PC-9 (cell line): Measurements from ENCODE around the gene TMEM35B. TPM values are rescaled to one million over a fixed set of nuclear protein-coding genes. Genes with fewer than 3 reads are reported as not detected.

Source experiments
- BruUV-seq: library from RNA; stranded (reverse); fragments of 400-500 nt; replicated peaks from 2 replicates; lab custom pipeline; 2021; lab: Mats Ljungman, UMichigan
- CTCF ChIA-PET: fragments of 300-600 bp; sonication (Branson Sonifier 250); formaldehyde crosslinking; loops from one replicate; lab custom pipeline; 2022; ENCODE audit warnings: antibody characterized with exemption; lab: Charles Lee
- POLR2A ChIA-PET: fragments of 300-600 bp; sonication (Branson Sonifier 250); formaldehyde crosslinking; loops from one replicate; lab custom pipeline; 2022; ENCODE audit warnings: antibody characterized with exemption; ENCODE audit not compliant: unreplicated experiment; lab: Charles Lee
- DNase-seq, 2 experiments: peaks; one replicate each; pipeline versions ENCODE4 v3.0.0 to v3.0.0-alpha.2; 2015 to 2022; ENCODE audit warnings: mixed read lengths in 1 of 2
- H2AFZ ChIP-seq: fragments of 200-600 bp; sonication (generic); 2 replicates; pipeline ENCODE4 v1.8.1; 2017; ENCODE audit warnings: antibody characterized with exemption
- H3F3A ChIP-seq: fragments of 200-600 bp; sonication (generic); 2 replicates; pipeline ENCODE4 v1.8.1; 2017; ENCODE audit warnings: antibody characterized with exemption, mild to moderate bottlenecking, low read depth; ENCODE audit not compliant: insufficient read depth
- H3K27ac ChIP-seq: fragments of 200-600 bp; sonication (generic); 2 replicates; pipeline ENCODE4 v1.6.1; 2016; ENCODE audit warnings: mixed run types
- H3K27me3 ChIP-seq: fragments of 200-600 bp; sonication (generic); 2 replicates; pipeline ENCODE4 v1.6.1; 2016; ENCODE audit warnings: low read depth, mixed run types; ENCODE audit not compliant: insufficient read depth
- H3K36me3 ChIP-seq: fragments of 200-600 bp; sonication (generic); 2 replicates; pipeline ENCODE4 v1.6.1; 2016; ENCODE audit warnings: low read depth, mixed run types
- H3K4me1 ChIP-seq: fragments of 200-600 bp; sonication (generic); replicated peaks from 2 replicates; pipeline ENCODE4 v1.6.1; 2016; ENCODE audit warnings: mixed run types; ENCODE audit not compliant: insufficient read depth
- H3K4me2 ChIP-seq: fragments of 200-600 bp; sonication (generic); 2 replicates; pipeline ENCODE4 v1.6.1; 2017; ENCODE audit warnings: mixed run types
- H3K4me3 ChIP-seq: fragments of 200-600 bp; sonication (generic); 2 replicates; pipeline ENCODE4 v1.6.1; 2016; ENCODE audit warnings: mixed run types
- H3K79me2 ChIP-seq: fragments of 200-600 bp; sonication (generic); 2 replicates; pipeline ENCODE4 v1.6.1; 2017; ENCODE audit warnings: low read depth, mixed run types
- H3K9me2 ChIP-seq: fragments of 200-600 bp; sonication (generic); 2 replicates; pipeline ENCODE4 v1.8.1; 2017; ENCODE audit warnings: mild to moderate bottlenecking; ENCODE audit not compliant: insufficient read depth
- H3K9me3 ChIP-seq: fragments of 200-600 bp; sonication (generic); 2 replicates; pipeline ENCODE4 v1.8.1; 2016; ENCODE audit warnings: low read depth; ENCODE audit not compliant: insufficient read depth
- H4K20me1 ChIP-seq: fragments of 200-600 bp; sonication (generic); 2 replicates; pipeline ENCODE4 v1.8.1; 2017; ENCODE audit not compliant: insufficient read depth
- CTCF ChIP-seq: fragments of 200-600 bp; sonication (generic); conservative IDR thresholded peaks from 2 replicates; pipeline ENCODE4 v1.6.1; 2017; ENCODE audit warnings: mixed run types, antibody characterized with exemption, mild to moderate bottlenecking, moderate library complexity
- EZH2 ChIP-seq: fragments of 200-600 bp; sonication (generic); IDR thresholded peaks from 2 replicates; pipeline ENCODE4 v1.8.0; 2017; ENCODE audit warnings: antibody characterized with exemption, low read depth
- intact Hi-C: fragments of 100-400 bp; cut with micrococcal nuclease; formaldehyde crosslinking; loops from one replicate; pipeline ENCODE4 v1.10.0; 2022; ENCODE audit not compliant: unreplicated experiment
- total RNA-seq: library from RNA; stranded (reverse); gene quantifications from 2 replicates; pipeline ENCODE4 v1.2.3, GENCODE V29; 2021

The TMEM35B gene
- total RNA-seq, 1 experiment from 2014 or later, result 41.7 TPM

- intact Hi-C loops, result no loop called here
- Histone ChIP-seq H3K4me1 (no peaks in the 10 kb centered on the region), H3K9me2 (no peaks in the 10 kb centered on the region), H3K4me3 (no peak overlapping the region), H3K79me2 (no peaks in the 10 kb centered on the region), H2AFZ (no peak overlapping the region), H3K9me3 (no peaks in the 10 kb centered on the region), H3F3A (no peaks in the 10 kb centered on the region), H3K36me3 (peaks cover 9% of the 10 kb centered on the region; the same call in 1 of the 2 replicates), H3K27ac (no peak overlapping the region), H3K27me3 (no peaks in the 10 kb centered on the region), H3K4me2 (no peak overlapping the region), H4K20me1 (no peaks in the 10 kb centered on the region)
- ChIA-PET POLR2A (interaction anchor here (0.7 kb wide), 1 partner anchor 62 kb away, joined by 14 read pairs; the partner anchor contains the start of gene ZMYM1), CTCF (no interaction called here)
- BruUV-seq, result no TSS peak
- TF ChIP-seq CTCF (no peak), EZH2 (no peak)
- DNase-seq, result no peak
These were observed 31.3 kb upstream of the TMEM35B start for GRCh38 chr1:35016406-35016805.

- no peak for DNase-seq
- H3K4me2 ChIP-seq, result no peak overlapping the region
- no peaks in the 10 kb centered on the region for H3K9me2 ChIP-seq
- no peak for TF ChIP-seq EZH2
- H3K27ac ChIP-seq, result no peak overlapping the region
- ChIA-PET POLR2A (no interaction called here), CTCF (no interaction called here)
- H3K4me1 ChIP-seq, result no peaks in the 10 kb centered on the region
- BruUV-seq, result no TSS peak
- H3F3A ChIP-seq, result no peaks in the 10 kb centered on the region
- H3K36me3 ChIP-seq, result peaks cover 9% of the 10 kb centered on the region
- no peaks in the 10 kb centered on the region for H4K20me1 ChIP-seq
- no peak overlapping the region for H2AFZ ChIP-seq
- intact Hi-C loops, result no loop called here
- no peaks in the 10 kb centered on the region for H3K9me3 ChIP-seq
- no peak overlapping the region for H3K4me3 ChIP-seq
- no peaks in the 10 kb centered on the region for H3K79me2 ChIP-seq
- H3K27me3 ChIP-seq, result no peaks in the 10 kb centered on the region
These were observed 29.3 kb upstream of the TMEM35B start for GRCh38 chr1:35014486-35014885.

- Histone ChIP-seq H3K79me2 (no peaks in the 10 kb centered on the region), H3K36me3 (peaks cover 12% of the 10 kb centered on the region; the same call in 1 of the 2 replicates), H3K9me3 (no peaks in the 10 kb centered on the region), H3K27ac (no peak overlapping the region), H3K4me2 (no peak overlapping the region), H2AFZ (no peak overlapping the region), H3K9me2 (no peaks in the 10 kb centered on the region), H3K27me3 (no peaks in the 10 kb centered on the region), H4K20me1 (no peaks in the 10 kb centered on the region), H3K4me3 (no peak overlapping the region), H3K4me1 (no peaks in the 10 kb centered on the region), H3F3A (no peaks in the 10 kb centered on the region)
- ChIA-PET POLR2A (interaction anchor here (0.5 kb wide), 1 partner anchor 187 kb away, joined by 3 read pairs; the partner anchor contains the start of gene SFPQ), CTCF (interaction anchor here (0.7 kb wide), 1 partner anchor 729 kb away, joined by 16 read pairs; no protein-coding TSS in a partner anchor)
- no peak for TF ChIP-seq EZH2
- TF ChIP-seq CTCF, result no peak
- no peak for DNase-seq
- no TSS peak for BruUV-seq
- intact Hi-C loops, result no loop called here
These were observed 20.6 kb upstream of the TMEM35B start for GRCh38 chr1:35005711-35006110.

GRCh38 chr1:35001743-35002142 lies 16.6 kb upstream of the TMEM35B start:
- TF ChIP-seq CTCF (no peak), EZH2 (no peak)
- no peak overlapping the region for H2AFZ ChIP-seq
- ChIA-PET CTCF (no interaction called here), POLR2A (no interaction called here)
- intact Hi-C loops, result no loop called here
- no peak overlapping the region for H3K4me3 ChIP-seq
- H3K36me3 ChIP-seq, result peaks cover 12% of the 10 kb centered on the region; the same call in 1 of the 2 replicates
- no peak overlapping the region for H3K27ac ChIP-seq
- H3K4me2 ChIP-seq, result no peak overlapping the region
- BruUV-seq, result no TSS peak
- H3K9me2 ChIP-seq, result no peaks in the 10 kb centered on the region
- H3K9me3 ChIP-seq, result no peaks in the 10 kb centered on the region
- H4K20me1 ChIP-seq, result no peaks in the 10 kb centered on the region
- H3K4me1 ChIP-seq, result no peaks in the 10 kb centered on the region
- no peaks in the 10 kb centered on the region for H3K27me3 ChIP-seq
- DNase-seq, result no peak
- no peaks in the 10 kb centered on the region for H3K79me2 ChIP-seq
- H3F3A ChIP-seq, result no peaks in the 10 kb centered on the region
